ENCODE measurements around the gene C1orf174. TPM values are rescaled to one million over a fixed set of nuclear protein-coding genes. Genes with fewer than 3 reads are reported as not detected.
A peak's percentile ranks its signal among the peaks of the same experiment; 100 is the strongest.

C1orf174 gene
- total and polyA plus RNA-seq, 2 of the 13 experiments (the other 11 are each of a cell fraction or from before 2014, with no cell fraction given) = 21.6 to 31.4 TPM

GRCh38 chr1:3856923-3857790 lies 42.9 kb downstream of the C1orf174 start, which contains the start of the genes CEP104 and DFFB (continued):
- TF ChIP-seq ZBTB49 (CRISPR knock-in tag; IDR thresholded peaks at IDR 0.05; ENCODE audit: borderline replicate concordance) = no peak
- TF ChIP-seq HNRNPLL (IDR thresholded peaks at IDR 0.05; ENCODE audit: low read depth, low read length, poor library complexity, severe bottlenecking) = peak; percentile 89
- TF ChIP-seq ERF (CRISPR knock-in tag; IDR thresholded peaks at IDR 0.05) = peak; percentile 90
- TF ChIP-seq, protein P1, sequence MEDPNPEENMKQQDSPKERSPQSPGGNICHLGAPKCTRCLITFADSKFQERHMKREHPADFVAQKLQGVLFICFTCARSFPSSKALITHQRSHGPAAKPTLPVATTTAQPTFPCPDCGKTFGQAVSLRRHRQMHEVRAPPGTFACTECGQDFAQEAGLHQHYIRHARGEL (CRISPR knock-in tag; IDR thresholded peaks at IDR 0.05) = 0 out of 2 replicates have a peak, but pooled peaks have one; percentile 77
- TF ChIP-seq CHD2 (IDR thresholded peaks at IDR 0.05; ENCODE audit: low read depth, low read length) = no peak
- no peak for TF ChIP-seq ZSCAN30 (CRISPR knock-in tag; IDR thresholded peaks at IDR 0.05)
- TF ChIP-seq, protein P2, sequence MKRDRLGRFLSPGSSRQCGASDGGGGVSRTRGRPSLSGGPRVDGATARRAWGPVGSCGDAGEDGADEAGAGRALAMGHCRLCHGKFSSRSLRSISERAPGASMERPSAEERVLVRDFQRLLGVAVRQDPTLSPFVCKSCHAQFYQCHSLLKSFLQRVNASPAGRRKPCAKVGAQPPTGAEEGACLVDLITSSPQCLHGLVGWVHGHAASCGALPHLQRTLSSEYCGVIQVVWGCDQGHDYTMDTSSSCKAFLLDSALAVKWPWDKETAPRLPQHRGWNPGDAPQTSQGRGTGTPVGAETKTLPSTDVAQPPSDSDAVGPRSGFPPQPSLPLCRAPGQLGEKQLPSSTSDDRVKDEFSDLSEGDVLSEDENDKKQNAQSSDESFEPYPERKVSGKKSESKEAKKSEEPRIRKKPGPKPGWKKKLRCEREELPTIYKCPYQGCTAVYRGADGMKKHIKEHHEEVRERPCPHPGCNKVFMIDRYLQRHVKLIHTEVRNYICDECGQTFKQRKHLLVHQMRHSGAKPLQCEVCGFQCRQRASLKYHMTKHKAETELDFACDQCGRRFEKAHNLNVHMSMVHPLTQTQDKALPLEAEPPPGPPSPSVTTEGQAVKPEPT (CRISPR knock-in tag; IDR thresholded peaks at IDR 0.05; ENCODE audit: low read depth) = no peak
- peak; percentile 78 for TF ChIP-seq SMAD3 (CRISPR knock-in tag; IDR thresholded peaks at IDR 0.05)
- peak; percentile 37; the same call in 1 of the 2 replicates for TF ChIP-seq RXRA (CRISPR knock-in tag; IDR thresholded peaks at IDR 0.05)
- TF ChIP-seq CEBPB (IDR thresholded peaks at IDR 0.05; ENCODE audit: borderline replicate concordance, low read depth, low read length) = no peak
- TF ChIP-seq ZNF329 (CRISPR knock-in tag; IDR thresholded peaks at IDR 0.05; ENCODE audit: low read depth) = peak; percentile 34; the same call in 1 of the 2 replicates
- peak; percentile 80 for TF ChIP-seq ZNF883 (CRISPR knock-in tag; IDR thresholded peaks at IDR 0.05; ENCODE audit: not compliant biosample characterization)
- peak; percentile 93 for TF ChIP-seq GABPB1 (CRISPR knock-in tag; IDR thresholded peaks at IDR 0.05)
- TF ChIP-seq ISL2 (CRISPR knock-in tag; IDR thresholded peaks at IDR 0.05) = peak; percentile 43; the same call in 1 of the 2 replicates
- no peak for TF ChIP-seq XBP1 (CRISPR knock-in tag; IDR thresholded peaks at IDR 0.05)
- TF ChIP-seq ZBTB37 (CRISPR knock-in tag; IDR thresholded peaks at IDR 0.05) = 0 out of 2 replicates have a peak, but pooled peaks have one; percentile 56
- peak; percentile 58 for TF ChIP-seq ZNF777 (CRISPR knock-in tag; IDR thresholded peaks at IDR 0.05)
- TF ChIP-seq PRMT3 (CRISPR knock-in tag; IDR thresholded peaks at IDR 0.05; ENCODE audit: borderline replicate concordance, low read depth) = peak; percentile 3; the same call in 1 of the 2 replicates
- TF ChIP-seq TBX3 (IDR thresholded peaks at IDR 0.05; ENCODE audit: borderline replicate concordance) = 0 out of 2 replicates have a peak, but pooled peaks have one; percentile 16
- TF ChIP-seq KDM5B (CRISPR knock-in tag; IDR thresholded peaks at IDR 0.05; ENCODE audit: borderline replicate concordance) = peak; percentile 55; the same call in 1 of the 2 replicates
- TF ChIP-seq, protein P3, sequence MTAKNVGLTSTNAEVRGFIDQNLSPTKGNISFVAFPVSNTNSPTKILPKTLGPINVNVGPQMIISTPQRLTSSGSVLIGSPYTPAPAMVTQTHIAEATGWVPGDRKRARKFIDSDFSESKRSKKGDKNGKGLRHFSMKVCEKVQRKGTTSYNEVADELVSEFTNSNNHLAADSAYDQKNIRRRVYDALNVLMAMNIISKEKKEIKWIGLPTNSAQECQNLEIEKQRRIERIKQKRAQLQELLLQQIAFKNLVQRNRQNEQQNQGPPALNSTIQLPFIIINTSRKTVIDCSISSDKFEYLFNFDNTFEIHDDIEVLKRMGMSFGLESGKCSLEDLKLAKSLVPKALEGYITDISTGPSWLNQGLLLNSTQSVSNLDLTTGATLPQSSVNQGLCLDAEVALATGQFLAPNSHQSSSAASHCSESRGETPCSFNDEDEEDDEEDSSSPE (CRISPR knock-in tag; IDR thresholded peaks at IDR 0.05) = peak; percentile 90
- TF ChIP-seq GATA4 (IDR thresholded peaks at IDR 0.05; ENCODE audit: borderline replicate concordance, low read depth) = peak; percentile 43; the same call in 1 of the 2 replicates
